Measurements from ENCODE around the gene HORMAD2. TPM values are rescaled to one million over a fixed set of nuclear protein-coding genes. Genes with fewer than 3 reads are reported as not detected.

The HORMAD2 gene
- total and polyA plus RNA-seq, 9 of the 15 experiments (the other 6 are each of a cell fraction or from before 2014, with no cell fraction given): not detected

DNA sequence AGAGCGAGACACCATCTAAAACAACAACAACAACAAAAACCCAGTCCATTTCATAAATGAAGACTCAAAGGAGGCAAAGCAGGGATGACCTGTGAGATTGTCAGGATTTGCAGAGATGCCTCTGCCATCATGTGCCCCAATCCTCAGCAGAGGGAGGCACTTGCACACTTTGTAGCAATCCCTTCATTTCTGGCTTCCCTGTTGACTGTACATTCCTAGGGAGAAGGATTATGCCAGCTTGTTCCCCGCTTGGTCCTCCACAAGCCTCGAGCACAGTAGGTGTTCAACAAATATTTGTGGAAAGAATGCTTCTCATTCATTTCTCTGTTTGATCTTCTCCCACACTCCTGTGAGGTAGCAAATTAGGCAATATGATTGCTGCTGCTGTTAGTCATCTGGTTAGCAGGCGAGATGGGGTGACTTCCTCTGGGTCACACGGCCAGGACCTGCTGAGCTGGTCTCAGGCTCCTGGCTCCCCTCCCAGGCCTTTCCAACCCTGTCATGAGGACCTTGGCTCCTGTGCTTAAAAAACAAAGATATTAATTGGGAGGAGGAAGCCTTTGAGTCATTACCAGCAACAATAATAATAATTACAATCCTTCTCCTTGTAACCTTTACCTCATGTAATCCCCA, 132.2 kb downstream of the HORMAD2 start:
- ChIA-PET CTCF (ENCODE audit: low intra/inter-chr PET ratio) (no interaction called here), POLR2A (interaction anchor here (0.6 kb wide), 2 partner anchors 70 to 862 kb away, joined by 3 to 4 read pairs; no protein-coding TSS in a partner anchor)
- no peaks in the 10 kb centered on the region for H3K9me1 ChIP-seq (ENCODE audit: control insufficient read depth, insufficient read depth, low read length)
- in situ Hi-C loops (cut with MboI): no loop called here
- peaks cover 36 to 48% of the 10 kb centered on the region in 2 experiments for H3K4me1 ChIP-seq (replicated peaks in 1 of 2; ENCODE audit: control insufficient read depth in 2 of 2, insufficient read depth in 2 of 2, low read length in 2 of 2)
- H3K36me3 ChIP-seq (ENCODE audit: control insufficient read depth, insufficient read depth, low read length): no peaks in the 10 kb centered on the region
- H3K4me2 ChIP-seq (ENCODE audit: insufficient read depth, low read length): no peak overlapping the region
- FAIRE-seq (peak; percentile 15), DNase-seq (ENCODE audit: extremely low read depth in 1 of 4, low spot score in 3 of 4) (peak in 1 of 4 experiments; percentile 40), ATAC-seq (no peak)
- no peaks in the 10 kb centered on the region for H3K27me3 ChIP-seq (ENCODE audit: control insufficient read depth in 2 of 2, insufficient read depth in 2 of 2, low read length in 2 of 2)
- no TSS peak for BruUV-seq (replicated peaks)
- intact Hi-C loops (cut with micrococcal nuclease): no loop called here
- WGBS (ENCODE audit: insufficient coverage, low coverage, missing lambda C conversion rate): 34% methylated on average over 5 of the region's 5 CpGs
- H2AFZ ChIP-seq (ENCODE audit: low read depth, low read length): no peak overlapping the region
- H3K27ac ChIP-seq (ENCODE audit: extremely low read depth, low read depth, low read length): no peak overlapping the region
- H3K9me3 ChIP-seq (replicated peaks; ENCODE audit: control insufficient read depth, insufficient read depth, low read depth, low read length): no peaks in the 10 kb centered on the region
- no peak overlapping the region for H3K9ac ChIP-seq (ENCODE audit: insufficient read depth in 1 of 2, low read depth in 2 of 2, low read length in 2 of 2)
- H4K20me1 ChIP-seq (replicated peaks; ENCODE audit: control insufficient read depth, insufficient read depth, low read length): 0 out of 2 replicates have a peak, but pooled peaks cover 3% of the 10 kb centered on the region
- no peaks in the 10 kb centered on the region for H3K79me2 ChIP-seq (ENCODE audit: control insufficient read depth, insufficient read depth, low read length)
- no peak overlapping the region for H3K4me3 ChIP-seq
- TF ChIP-seq LARP7 (IDR thresholded peaks at IDR 0.05) (no peak), NR2F6 (CRISPR knock-in tag; IDR thresholded peaks at IDR 0.05) (no peak), ZNF79 (CRISPR knock-in tag; IDR thresholded peaks at IDR 0.05; ENCODE audit: low read depth) (no peak), KDM2B (CRISPR knock-in tag; IDR thresholded peaks at IDR 0.05) (no peak), CEBPG (CRISPR knock-in tag; IDR thresholded peaks at IDR 0.05) (no peak), CEBPG (tag; conservative IDR thresholded peaks at IDR 0.05 in 1 of 2, IDR thresholded peaks at IDR 0.05 in 1 of 2) (peak; percentile 78 to 79), CCNT2 (IDR thresholded peaks at IDR 0.05; ENCODE audit: borderline replicate concordance, extremely low read depth, insufficient read length, low read depth, low read length) (no peak), ZKSCAN3 (CRISPR knock-in tag; IDR thresholded peaks at IDR 0.05) (no peak), ZSCAN29 (IDR thresholded peaks at IDR 0.05) (no peak), ZNF12 (CRISPR knock-in tag; IDR thresholded peaks at IDR 0.05) (no peak), POLR2A (conservative IDR thresholded peaks at IDR 0.05) (no peak), ZNF121 (CRISPR knock-in tag; conservative IDR thresholded peaks at IDR 0.05) (no peak), FOSL1 (tag; conservative IDR thresholded peaks at IDR 0.05) (peak; percentile 52), HNRNPK (IDR thresholded peaks at IDR 0.05; ENCODE audit: low read depth, low read length, poor library complexity, severe bottlenecking) (no peak), ZNF384 (IDR thresholded peaks at IDR 0.05; ENCODE audit: low read depth, low read length) (no peak), NELFE (IDR thresholded peaks at IDR 0.05; ENCODE audit: insufficient read depth, insufficient read length) (no peak), NUFIP1 (IDR thresholded peaks at IDR 0.05; ENCODE audit: partially characterized antibody) (no peak)
- TF ChIP-seq, protein P1, sequence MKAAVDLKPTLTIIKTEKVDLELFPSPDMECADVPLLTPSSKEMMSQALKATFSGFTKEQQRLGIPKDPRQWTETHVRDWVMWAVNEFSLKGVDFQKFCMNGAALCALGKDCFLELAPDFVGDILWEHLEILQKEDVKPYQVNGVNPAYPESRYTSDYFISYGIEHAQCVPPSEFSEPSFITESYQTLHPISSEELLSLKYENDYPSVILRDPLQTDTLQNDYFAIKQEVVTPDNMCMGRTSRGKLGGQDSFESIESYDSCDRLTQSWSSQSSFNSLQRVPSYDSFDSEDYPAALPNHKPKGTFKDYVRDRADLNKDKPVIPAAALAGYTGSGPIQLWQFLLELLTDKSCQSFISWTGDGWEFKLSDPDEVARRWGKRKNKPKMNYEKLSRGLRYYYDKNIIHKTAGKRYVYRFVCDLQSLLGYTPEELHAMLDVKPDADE (conservative IDR thresholded peaks at IDR 0.05; ENCODE audit: control insufficient read depth, low read depth, low read length): no peak
- TF ChIP-seq, protein P2, sequence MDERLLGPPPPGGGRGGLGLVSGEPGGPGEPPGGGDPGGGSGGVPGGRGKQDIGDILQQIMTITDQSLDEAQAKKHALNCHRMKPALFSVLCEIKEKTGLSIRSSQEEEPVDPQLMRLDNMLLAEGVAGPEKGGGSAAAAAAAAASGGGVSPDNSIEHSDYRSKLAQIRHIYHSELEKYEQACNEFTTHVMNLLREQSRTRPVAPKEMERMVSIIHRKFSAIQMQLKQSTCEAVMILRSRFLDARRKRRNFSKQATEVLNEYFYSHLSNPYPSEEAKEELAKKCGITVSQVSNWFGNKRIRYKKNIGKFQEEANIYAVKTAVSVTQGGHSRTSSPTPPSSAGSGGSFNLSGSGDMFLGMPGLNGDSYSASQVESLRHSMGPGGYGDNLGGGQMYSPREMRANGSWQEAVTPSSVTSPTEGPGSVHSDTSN (CRISPR knock-in tag; IDR thresholded peaks at IDR 0.05; ENCODE audit: low read depth): no peak
- TF ChIP-seq, protein P2 (tag; conservative IDR thresholded peaks at IDR 0.05; ENCODE audit: low read depth): no peak
